NOMO-1 treated with DMSO at 0.1 percent for 48 hours (cell line): ENCODE results near the gene MCM8.

ENCODE experiments used
- DNase-seq: peaks from one replicate; lab custom pipeline; 2025; ENCODE audit not compliant: unreplicated experiment; lab: John Stamatoyannopoulos, UW

The MCM8 gene

GRCh38 chr20:5950271-5951031 lies at the start of gene MCM8, which contains the start of gene TRMT6:
TSS of gene MCM8 (plus strand) at chr20:5950652. CDS start at chr20:5952016, 1,364 bp downstream.
TSS of gene TRMT6 (minus strand) at chr20:5950533. CDS start at chr20:5950405, 128 bp downstream.
- peak; percentile 99 for DNase-seq

- DNase-seq: no peak
Observed at GRCh38 chr20:5900908-5901307, 49.5 kb upstream of the MCM8 start.

- no peak for DNase-seq
Observed at GRCh38 chr20:5908981-5909380, 41.5 kb upstream of the MCM8 start.

GRCh38 chr20:5910186-5910585 lies 40.3 kb upstream of the MCM8 start:
- no peak for DNase-seq

- DNase-seq: no peak
Observed at GRCh38 chr20:5913166-5913565, 37.3 kb upstream of the MCM8 start.

GRCh38 chr20:5914859-5915258 lies 35.6 kb upstream of the MCM8 start:
- no peak for DNase-seq

GRCh38 chr20:5918856-5919625 lies 31.4 kb upstream of the MCM8 start:
- DNase-seq: peak; percentile 34

- DNase-seq: no peak
Observed at GRCh38 chr20:5919626-5920544, 30.6 kb upstream of the MCM8 start.

GRCh38 chr20:5920581-5920980 lies 29.9 kb upstream of the MCM8 start:
- no peak for DNase-seq

- peak; percentile 50 for DNase-seq
Observed at GRCh38 chr20:5923493-5923892, 27.0 kb upstream of the MCM8 start.

- DNase-seq: no peak
Observed at GRCh38 chr20:5925551-5925950, 24.9 kb upstream of the MCM8 start.

- no peak for DNase-seq
Observed at GRCh38 chr20:5927749-5928462, 22.5 kb upstream of the MCM8 start.

GRCh38 chr20:5928836-5929715 lies 21.4 kb upstream of the MCM8 start:
- no peak for DNase-seq

GRCh38 chr20:5931411-5931810 lies 19.0 kb upstream of the MCM8 start:
- no peak for DNase-seq

GRCh38 chr20:5932796-5933195 lies 17.7 kb upstream of the MCM8 start:
- DNase-seq: no peak

- DNase-seq: peak; percentile 47
Observed at GRCh38 chr20:5933802-5934436, 16.5 kb upstream of the MCM8 start.

GRCh38 chr20:5935384-5935783 lies 15.1 kb upstream of the MCM8 start:
- no peak for DNase-seq

GRCh38 chr20:5936238-5936637 lies 14.2 kb upstream of the MCM8 start:
- DNase-seq: no peak

- no peak for DNase-seq
Observed at GRCh38 chr20:5938456-5939029, 11.9 kb upstream of the MCM8 start.
